Measurements from ENCODE around the gene KDM4B.

KDM4B gene

DNA sequence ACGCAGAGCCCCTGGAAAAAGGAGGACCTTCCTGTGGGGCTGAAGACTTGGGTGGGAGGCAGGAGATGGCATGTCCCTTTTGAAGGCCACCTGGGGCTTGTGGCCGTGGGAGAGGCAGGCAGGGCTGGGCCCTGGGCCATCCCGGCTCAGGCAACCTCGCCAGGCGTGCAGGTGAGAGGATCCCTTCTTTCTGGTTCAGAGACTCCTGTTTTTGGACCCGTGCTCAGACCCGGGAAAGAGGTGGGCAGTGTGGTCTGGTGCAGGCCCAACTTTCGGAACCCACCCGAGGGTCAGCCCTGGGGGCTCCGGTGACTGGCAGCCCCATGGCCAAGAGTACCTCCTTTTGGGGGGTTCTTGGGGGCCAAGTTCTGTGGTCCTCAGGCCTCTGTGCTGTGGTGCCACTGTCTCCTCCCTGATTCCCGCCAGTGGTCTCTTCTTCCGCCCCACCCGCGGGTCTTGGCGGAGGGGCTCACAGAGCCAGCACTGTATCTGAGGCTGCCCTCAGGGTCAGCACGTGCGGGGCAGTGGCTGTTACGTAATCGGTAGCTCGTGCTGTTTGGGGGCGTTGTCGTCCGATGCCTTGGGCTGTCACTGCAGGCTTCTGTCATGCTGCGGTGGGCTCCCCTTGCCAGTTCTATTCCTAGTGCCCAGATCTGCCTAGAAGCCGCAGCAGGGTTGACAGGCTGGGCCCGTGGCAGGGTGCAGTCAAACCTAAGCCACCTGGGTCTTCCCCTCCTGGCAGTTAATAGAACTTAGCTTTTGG lies 42.7 kb downstream of the KDM4B start:
- no peak overlapping the region for H3K4me3 ChIP-seq (ENCODE audit: insufficient read depth, low read depth, low read length, poor library complexity, severe bottlenecking)
- H3K36me3 ChIP-seq (ENCODE audit: control insufficient read depth, insufficient read depth, low read length), result peaks cover 8% of the 10 kb centered on the region
- no peaks in the 10 kb centered on the region for H3K4me1 ChIP-seq (ENCODE audit: control insufficient read depth, insufficient read depth, low read length, poor library complexity, severe bottlenecking)
- no peaks in the 10 kb centered on the region for H3K27me3 ChIP-seq (replicated peaks; ENCODE audit: control insufficient read depth, insufficient read depth, low read length, poor library complexity, severe bottlenecking)
- DNase-seq, result no peak
- H3K27ac ChIP-seq (ENCODE audit: insufficient read depth, low read length, poor library complexity, severe bottlenecking), result no peak overlapping the region
- no peaks in the 10 kb centered on the region for H3K9me3 ChIP-seq (ENCODE audit: control insufficient read depth, low read length)

DNA sequence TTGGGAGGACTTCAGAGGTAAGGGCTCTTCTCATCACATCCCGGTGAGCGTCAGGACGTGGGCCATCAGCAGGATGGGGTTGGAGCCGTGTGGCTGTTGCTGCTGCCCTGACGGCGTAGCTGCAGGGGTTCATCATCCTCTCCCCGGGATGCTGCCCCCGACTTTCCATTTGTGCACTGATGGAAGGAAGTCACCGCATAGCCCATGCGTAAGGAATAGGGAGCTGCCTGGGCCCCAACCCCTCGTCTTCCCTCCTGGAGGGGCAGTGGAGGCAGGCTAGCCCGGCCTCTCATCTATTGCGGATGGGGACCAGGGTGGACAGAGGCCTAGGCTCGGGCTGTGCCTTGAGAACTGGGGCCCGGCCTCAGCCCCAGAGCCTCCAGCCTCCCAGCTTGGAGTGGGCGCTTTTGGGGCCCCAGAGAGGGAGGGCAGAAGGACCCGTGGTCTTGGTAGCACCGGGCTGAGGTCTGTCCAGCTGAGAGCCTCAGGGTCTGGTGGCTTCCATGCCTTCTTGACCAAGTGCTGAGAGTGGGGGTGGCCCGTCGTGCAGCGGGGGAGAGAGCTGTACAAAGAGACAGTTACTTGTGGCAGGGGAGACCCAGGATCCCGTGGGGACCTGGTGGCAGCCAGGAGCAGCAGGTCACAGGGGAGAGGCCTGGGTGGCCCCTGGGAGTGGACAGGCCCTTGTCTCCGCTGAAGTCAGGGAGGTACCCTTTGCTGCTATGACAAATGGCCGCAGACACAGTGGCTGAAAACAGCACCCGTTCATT lies 44.0 kb downstream of the KDM4B start:
- peaks cover 13% of the 10 kb centered on the region for H3K36me3 ChIP-seq (ENCODE audit: control insufficient read depth, insufficient read depth, low read length)
- H3K4me3 ChIP-seq (ENCODE audit: insufficient read depth, low read depth, low read length, poor library complexity, severe bottlenecking), result no peak overlapping the region
- no peak for DNase-seq
- H3K27ac ChIP-seq (ENCODE audit: insufficient read depth, low read length, poor library complexity, severe bottlenecking), result no peak overlapping the region
- no peaks in the 10 kb centered on the region for H3K27me3 ChIP-seq (replicated peaks; ENCODE audit: control insufficient read depth, insufficient read depth, low read length, poor library complexity, severe bottlenecking)
- H3K9me3 ChIP-seq (ENCODE audit: control insufficient read depth, low read length), result no peaks in the 10 kb centered on the region
- H3K4me1 ChIP-seq (ENCODE audit: control insufficient read depth, insufficient read depth, low read length, poor library complexity, severe bottlenecking), result no peaks in the 10 kb centered on the region

DNA sequence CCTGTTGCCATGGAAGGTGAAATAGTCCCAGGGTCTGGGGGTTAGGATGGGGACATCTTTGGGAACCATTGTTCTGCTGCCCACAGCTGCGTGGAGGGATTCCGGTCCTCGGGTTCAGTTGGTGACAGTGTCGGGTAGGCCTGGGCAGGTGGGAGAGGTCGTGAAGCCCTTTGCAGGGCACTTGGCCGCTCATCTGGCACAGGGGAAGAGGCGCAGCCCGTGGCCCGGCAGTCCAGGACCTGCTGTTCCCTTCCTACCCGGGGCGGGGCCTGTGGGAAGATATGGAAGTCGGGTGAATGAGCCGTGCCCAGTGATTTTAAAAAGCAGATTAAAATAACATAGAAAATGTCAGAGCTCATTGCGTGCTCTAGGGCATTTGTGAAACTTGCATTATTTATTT lies 44.8 kb downstream of the KDM4B start:
- no peaks in the 10 kb centered on the region for H3K4me1 ChIP-seq (ENCODE audit: control insufficient read depth, insufficient read depth, low read length, poor library complexity, severe bottlenecking)
- no peak overlapping the region for H3K4me3 ChIP-seq (ENCODE audit: insufficient read depth, low read depth, low read length, poor library complexity, severe bottlenecking)
- DNase-seq, result no peak
- H3K9me3 ChIP-seq (ENCODE audit: control insufficient read depth, low read length), result no peaks in the 10 kb centered on the region
- H3K36me3 ChIP-seq (ENCODE audit: control insufficient read depth, insufficient read depth, low read length), result peaks cover 19% of the 10 kb centered on the region
- no peaks in the 10 kb centered on the region for H3K27me3 ChIP-seq (replicated peaks; ENCODE audit: control insufficient read depth, insufficient read depth, low read length, poor library complexity, severe bottlenecking)
- no peak overlapping the region for H3K27ac ChIP-seq (ENCODE audit: insufficient read depth, low read length, poor library complexity, severe bottlenecking)

DNA sequence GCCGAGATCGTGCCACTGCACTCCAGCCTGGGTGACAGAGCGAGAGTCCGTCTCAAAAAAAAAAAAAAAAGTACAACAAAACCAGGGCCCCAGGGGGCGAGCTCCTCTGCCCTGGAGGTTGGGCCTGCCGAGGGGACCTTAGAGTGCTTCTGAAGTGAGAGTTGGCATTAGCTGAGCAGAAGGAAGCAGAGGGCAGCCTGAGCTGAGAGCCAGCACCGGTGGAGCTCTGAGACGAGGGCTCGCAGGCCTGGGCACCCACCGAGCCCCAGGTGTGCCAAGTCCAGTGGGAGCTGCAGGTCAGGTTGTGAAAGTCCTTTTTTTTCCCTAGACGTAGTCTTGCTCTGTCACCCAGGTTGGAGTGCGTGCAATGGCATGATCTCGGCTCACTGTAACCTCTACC lies 46.0 kb downstream of the KDM4B start:
- no peak overlapping the region for H3K4me3 ChIP-seq (ENCODE audit: insufficient read depth, low read depth, low read length, poor library complexity, severe bottlenecking)
- no peaks in the 10 kb centered on the region for H3K4me1 ChIP-seq (ENCODE audit: control insufficient read depth, insufficient read depth, low read length, poor library complexity, severe bottlenecking)
- H3K27me3 ChIP-seq (replicated peaks; ENCODE audit: control insufficient read depth, insufficient read depth, low read length, poor library complexity, severe bottlenecking), result no peaks in the 10 kb centered on the region
- H3K36me3 ChIP-seq (ENCODE audit: control insufficient read depth, insufficient read depth, low read length), result peaks cover 19% of the 10 kb centered on the region
- H3K9me3 ChIP-seq (ENCODE audit: control insufficient read depth, low read length), result no peaks in the 10 kb centered on the region
- H3K27ac ChIP-seq (ENCODE audit: insufficient read depth, low read length, poor library complexity, severe bottlenecking), result no peak overlapping the region
- DNase-seq, result no peak

DNA sequence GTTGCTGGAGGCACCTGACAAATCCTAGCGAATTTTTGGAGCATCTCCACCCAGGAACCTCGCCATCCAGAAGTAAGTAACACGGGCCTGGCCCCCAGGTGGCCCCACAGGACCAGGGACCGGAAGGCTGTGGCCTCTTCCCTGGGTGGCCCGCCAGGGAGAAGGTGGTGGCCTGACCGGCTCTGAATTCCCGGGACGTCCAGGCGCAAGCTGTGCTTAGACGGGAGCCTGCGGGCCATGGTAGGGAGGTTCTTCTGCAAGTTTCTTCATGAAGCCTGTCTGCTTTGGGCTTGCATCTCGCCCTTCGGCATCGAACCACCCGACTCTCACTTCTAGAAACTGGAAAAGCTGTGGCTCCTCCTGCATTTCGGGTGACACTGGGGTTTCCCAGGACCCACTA lies 47.4 kb downstream of the KDM4B start:
- H3K36me3 ChIP-seq (ENCODE audit: control insufficient read depth, insufficient read depth, low read length), result peaks cover 19% of the 10 kb centered on the region
- H3K9me3 ChIP-seq (ENCODE audit: control insufficient read depth, low read length), result no peaks in the 10 kb centered on the region
- DNase-seq, result no peak
- no peaks in the 10 kb centered on the region for H3K27me3 ChIP-seq (replicated peaks; ENCODE audit: control insufficient read depth, insufficient read depth, low read length, poor library complexity, severe bottlenecking)
- no peak overlapping the region for H3K27ac ChIP-seq (ENCODE audit: insufficient read depth, low read length, poor library complexity, severe bottlenecking)
- H3K4me3 ChIP-seq (ENCODE audit: insufficient read depth, low read depth, low read length, poor library complexity, severe bottlenecking), result no peak overlapping the region
- no peaks in the 10 kb centered on the region for H3K4me1 ChIP-seq (ENCODE audit: control insufficient read depth, insufficient read depth, low read length, poor library complexity, severe bottlenecking)

DNA sequence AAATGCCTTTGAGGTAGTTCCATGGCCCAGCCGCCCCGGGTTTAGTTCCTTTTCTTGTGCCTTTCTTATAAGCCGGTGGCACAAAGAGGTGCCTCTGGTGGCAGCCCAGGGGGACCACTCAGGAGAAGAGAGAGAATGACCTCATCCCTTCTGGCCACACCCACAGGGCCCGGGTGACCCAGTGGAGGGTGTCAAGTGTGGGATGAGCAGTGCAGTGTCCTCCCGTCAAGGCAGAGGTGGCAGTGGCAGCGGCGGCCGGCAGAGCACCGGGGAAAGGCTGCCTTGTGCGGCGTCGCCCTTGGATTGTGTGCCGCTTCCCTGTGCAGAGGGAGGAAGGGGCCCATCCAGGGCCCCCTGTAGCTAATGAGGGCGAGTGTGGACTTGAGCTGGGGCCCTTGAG lies 47.9 kb downstream of the KDM4B start:
- Histone ChIP-seq H3K9me3 (ENCODE audit: control insufficient read depth, low read length) (no peaks in the 10 kb centered on the region), H3K27ac (ENCODE audit: insufficient read depth, low read length, poor library complexity, severe bottlenecking) (no peak overlapping the region), H3K4me1 (ENCODE audit: control insufficient read depth, insufficient read depth, low read length, poor library complexity, severe bottlenecking) (no peaks in the 10 kb centered on the region), H3K27me3 (replicated peaks; ENCODE audit: control insufficient read depth, insufficient read depth, low read length, poor library complexity, severe bottlenecking) (no peaks in the 10 kb centered on the region), H3K36me3 (ENCODE audit: control insufficient read depth, insufficient read depth, low read length) (peaks cover 19% of the 10 kb centered on the region), H3K4me3 (ENCODE audit: insufficient read depth, low read depth, low read length, poor library complexity, severe bottlenecking) (no peak overlapping the region)
- no peak for DNase-seq

DNA sequence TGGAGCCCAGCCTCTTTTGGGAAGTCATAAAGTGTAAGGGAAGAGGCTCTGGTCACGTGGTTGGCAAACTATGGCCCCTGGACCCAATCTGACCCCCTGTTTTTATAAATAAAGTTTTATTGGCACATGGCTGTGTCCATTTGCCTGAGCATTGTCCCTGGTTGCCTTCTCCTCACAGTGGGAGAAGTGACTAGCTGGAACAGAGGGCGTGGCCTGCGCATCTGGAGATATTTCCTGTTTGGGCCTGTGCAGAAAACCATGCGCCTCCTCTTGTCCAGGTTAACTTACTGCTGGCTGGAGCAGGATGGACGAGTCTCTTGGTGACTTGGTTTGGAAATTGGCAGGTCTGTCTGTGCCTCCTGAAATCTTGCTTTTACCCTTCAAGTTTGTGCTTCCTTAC lies 48.3 kb downstream of the KDM4B start:
- peaks cover 19% of the 10 kb centered on the region for H3K36me3 ChIP-seq (ENCODE audit: control insufficient read depth, insufficient read depth, low read length)
- no peak for DNase-seq

DNA sequence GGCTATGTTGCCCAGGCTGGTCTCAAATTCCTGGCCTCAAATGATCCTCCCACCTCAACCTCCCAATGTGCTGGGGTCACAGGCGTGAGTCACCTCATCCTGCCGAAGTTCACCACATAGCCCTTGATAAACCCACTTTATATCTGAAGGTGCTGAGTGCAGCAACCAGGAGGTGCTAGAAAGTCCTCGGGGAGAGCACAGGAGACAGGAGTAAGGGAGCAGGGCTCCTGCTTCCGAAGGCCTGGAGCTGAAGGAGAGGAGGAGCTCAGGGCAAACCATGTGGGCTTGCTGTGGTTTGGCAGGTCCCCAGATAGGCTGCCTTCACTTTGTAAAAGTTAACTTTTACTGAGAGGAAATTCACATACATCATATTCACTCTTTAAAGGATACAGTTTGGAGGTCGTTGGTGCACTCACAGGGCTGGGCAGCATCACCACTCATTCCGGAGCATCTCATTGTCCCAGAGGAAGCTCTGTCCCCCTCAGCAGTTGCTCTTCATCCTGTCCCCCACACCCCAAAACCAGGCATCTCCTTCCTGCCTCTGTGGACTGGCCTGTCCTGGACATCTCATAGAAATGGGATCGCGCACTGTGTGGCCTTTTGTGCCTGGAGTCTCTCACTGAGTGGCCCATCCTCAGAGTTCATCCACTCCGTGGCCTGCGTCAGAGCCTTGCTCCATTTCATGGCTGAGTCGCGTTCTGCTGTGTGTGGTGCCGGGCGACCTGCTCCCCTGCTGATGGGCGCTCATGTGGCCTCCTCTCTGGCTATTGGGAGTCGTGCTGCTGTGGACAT lies 49.5 kb downstream of the KDM4B start:
- H3K27ac ChIP-seq (ENCODE audit: insufficient read depth, low read length, poor library complexity, severe bottlenecking), result no peak overlapping the region
- no peaks in the 10 kb centered on the region for H3K9me3 ChIP-seq (ENCODE audit: control insufficient read depth, low read length)
- H3K27me3 ChIP-seq (replicated peaks; ENCODE audit: control insufficient read depth, insufficient read depth, low read length, poor library complexity, severe bottlenecking), result no peaks in the 10 kb centered on the region
- H3K4me1 ChIP-seq (ENCODE audit: control insufficient read depth, insufficient read depth, low read length, poor library complexity, severe bottlenecking), result no peaks in the 10 kb centered on the region
- H3K36me3 ChIP-seq (ENCODE audit: control insufficient read depth, insufficient read depth, low read length), result peaks cover 19% of the 10 kb centered on the region
- no peak overlapping the region for H3K4me3 ChIP-seq (ENCODE audit: insufficient read depth, low read depth, low read length, poor library complexity, severe bottlenecking)
- DNase-seq, result no peak

More for the DNA sequence above, 48.3 kb downstream of the KDM4B start:
- H3K27ac ChIP-seq (ENCODE audit: insufficient read depth, low read length, poor library complexity, severe bottlenecking), result no peak overlapping the region
- no peaks in the 10 kb centered on the region for H3K4me1 ChIP-seq (ENCODE audit: control insufficient read depth, insufficient read depth, low read length, poor library complexity, severe bottlenecking)
- H3K27me3 ChIP-seq (replicated peaks; ENCODE audit: control insufficient read depth, insufficient read depth, low read length, poor library complexity, severe bottlenecking), result no peaks in the 10 kb centered on the region
- no peaks in the 10 kb centered on the region for H3K9me3 ChIP-seq (ENCODE audit: control insufficient read depth, low read length)
- H3K4me3 ChIP-seq (ENCODE audit: insufficient read depth, low read depth, low read length, poor library complexity, severe bottlenecking), result no peak overlapping the region

DNA sequence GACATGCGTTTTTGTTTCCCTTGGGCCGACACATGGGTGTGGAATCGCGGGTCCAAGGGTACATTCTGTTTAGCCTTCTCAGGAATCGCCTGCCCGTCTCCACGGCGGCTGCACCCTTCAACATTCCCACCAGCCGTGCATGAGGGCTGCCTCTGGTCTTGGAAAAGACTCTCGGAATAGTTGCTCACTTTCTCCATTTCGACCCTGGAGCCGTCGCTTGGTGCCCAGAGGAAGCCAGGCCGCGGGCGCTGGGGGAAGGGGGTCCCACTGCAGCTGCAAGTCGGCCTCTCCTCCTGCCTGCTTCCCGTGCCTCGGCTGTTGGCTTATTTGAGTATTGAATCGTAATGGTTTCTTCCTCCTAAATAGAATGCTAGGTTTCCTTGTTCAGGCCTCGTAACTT lies 51.5 kb downstream of the KDM4B start:
- Histone ChIP-seq H3K4me3 (ENCODE audit: insufficient read depth, low read depth, low read length, poor library complexity, severe bottlenecking) (no peak overlapping the region), H3K4me1 (ENCODE audit: control insufficient read depth, insufficient read depth, low read length, poor library complexity, severe bottlenecking) (no peaks in the 10 kb centered on the region), H3K27ac (ENCODE audit: insufficient read depth, low read length, poor library complexity, severe bottlenecking) (no peak overlapping the region), H3K27me3 (replicated peaks; ENCODE audit: control insufficient read depth, insufficient read depth, low read length, poor library complexity, severe bottlenecking) (no peaks in the 10 kb centered on the region), H3K9me3 (ENCODE audit: control insufficient read depth, low read length) (no peaks in the 10 kb centered on the region), H3K36me3 (ENCODE audit: control insufficient read depth, insufficient read depth, low read length) (peaks cover 19% of the 10 kb centered on the region)
- no peak for DNase-seq

DNA sequence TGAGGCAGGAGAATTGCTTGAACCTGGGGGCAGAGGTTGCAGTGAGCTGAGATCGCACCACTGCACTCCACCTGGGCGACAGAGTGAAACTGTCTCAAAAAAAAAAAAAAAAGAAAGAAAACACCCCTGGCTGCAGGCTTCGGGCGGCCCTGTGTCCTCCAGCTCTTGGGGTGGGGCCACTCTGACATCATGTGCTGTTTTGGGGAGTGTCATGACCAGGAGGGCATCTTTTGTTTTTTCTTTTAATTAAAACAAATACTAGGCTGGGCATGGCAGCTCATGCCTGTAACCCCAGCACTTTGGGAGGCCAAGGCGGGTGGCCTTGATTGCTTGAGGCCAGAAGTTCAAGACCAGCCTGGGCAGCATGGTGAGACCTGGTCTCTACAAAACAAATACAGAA lies 52.1 kb downstream of the KDM4B start:
- no peaks in the 10 kb centered on the region for H3K9me3 ChIP-seq (ENCODE audit: control insufficient read depth, low read length)
- peaks cover 17% of the 10 kb centered on the region for H3K36me3 ChIP-seq (ENCODE audit: control insufficient read depth, insufficient read depth, low read length)
- no peaks in the 10 kb centered on the region for H3K27me3 ChIP-seq (replicated peaks; ENCODE audit: control insufficient read depth, insufficient read depth, low read length, poor library complexity, severe bottlenecking)
- DNase-seq, result no peak
- no peaks in the 10 kb centered on the region for H3K4me1 ChIP-seq (ENCODE audit: control insufficient read depth, insufficient read depth, low read length, poor library complexity, severe bottlenecking)
- no peak overlapping the region for H3K4me3 ChIP-seq (ENCODE audit: insufficient read depth, low read depth, low read length, poor library complexity, severe bottlenecking)
- H3K27ac ChIP-seq (ENCODE audit: insufficient read depth, low read length, poor library complexity, severe bottlenecking), result no peak overlapping the region

All from effector memory CD4-positive, alpha-beta T cell (primary cell).